Uterus (tissue), 2 donors: ENCODE data around the gene TLN1.

Experiments used
- POLR2A ChIP-seq, 2 donors: fragments of 450-650 bp; IDR thresholded peaks; one replicate each; pipeline ENCODE4 v1.6.1; 2016; ENCODE audit warnings: antibody characterized with exemption in 2 of 2, mild to moderate bottlenecking in 1 of 2, moderate library complexity in 1 of 2
- TF ChIP-seq, protein P1 (sequence below), 4 experiments: fragments of 200-600 bp in 2 of 4; fragments of 450-650 bp in 2 of 4; sonication (generic) in 2 of 4; IDR thresholded peaks; one replicate each; pipeline ENCODE4 v1.5.1; 2016 to 2019; ENCODE audit warnings: antibody characterized with exemption in 4 of 4, mild to moderate bottlenecking in 2 of 4, moderate library complexity in 1 of 4

DNA sequence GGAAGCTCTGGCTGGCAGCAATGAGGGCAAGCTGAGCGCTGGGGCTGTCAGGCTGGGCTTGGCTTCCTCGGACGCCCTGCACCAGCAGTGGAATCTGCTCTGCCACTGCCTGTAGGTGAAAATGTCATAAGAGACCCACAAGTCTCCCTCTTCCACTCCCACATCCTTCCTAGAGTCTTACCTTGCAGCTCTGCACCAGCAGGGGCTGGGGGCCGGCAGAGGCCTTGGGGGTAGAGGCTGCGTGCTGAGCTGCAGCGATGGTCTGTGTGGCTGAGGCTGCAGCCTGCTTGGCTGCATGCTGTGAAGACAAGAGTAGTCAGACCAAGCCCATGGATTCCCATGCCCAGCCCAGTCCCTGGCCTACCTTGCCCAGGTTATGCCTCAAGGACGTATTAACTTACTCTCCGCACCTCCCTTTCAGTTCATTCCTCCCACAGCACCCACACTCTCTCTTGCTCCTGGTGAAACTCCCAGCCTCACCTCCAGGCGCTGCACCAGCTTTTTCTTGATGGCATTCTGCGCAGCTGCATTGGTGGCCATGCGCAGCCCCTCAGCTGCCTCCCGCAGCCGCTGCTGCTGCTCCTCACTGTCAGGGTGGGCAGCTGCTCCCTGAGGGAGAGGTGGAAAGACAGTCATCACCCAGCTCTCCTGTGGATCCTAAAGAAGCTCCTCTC lies 17.3 kb downstream of the TLN1 start:
- TF ChIP-seq, protein P1, sequence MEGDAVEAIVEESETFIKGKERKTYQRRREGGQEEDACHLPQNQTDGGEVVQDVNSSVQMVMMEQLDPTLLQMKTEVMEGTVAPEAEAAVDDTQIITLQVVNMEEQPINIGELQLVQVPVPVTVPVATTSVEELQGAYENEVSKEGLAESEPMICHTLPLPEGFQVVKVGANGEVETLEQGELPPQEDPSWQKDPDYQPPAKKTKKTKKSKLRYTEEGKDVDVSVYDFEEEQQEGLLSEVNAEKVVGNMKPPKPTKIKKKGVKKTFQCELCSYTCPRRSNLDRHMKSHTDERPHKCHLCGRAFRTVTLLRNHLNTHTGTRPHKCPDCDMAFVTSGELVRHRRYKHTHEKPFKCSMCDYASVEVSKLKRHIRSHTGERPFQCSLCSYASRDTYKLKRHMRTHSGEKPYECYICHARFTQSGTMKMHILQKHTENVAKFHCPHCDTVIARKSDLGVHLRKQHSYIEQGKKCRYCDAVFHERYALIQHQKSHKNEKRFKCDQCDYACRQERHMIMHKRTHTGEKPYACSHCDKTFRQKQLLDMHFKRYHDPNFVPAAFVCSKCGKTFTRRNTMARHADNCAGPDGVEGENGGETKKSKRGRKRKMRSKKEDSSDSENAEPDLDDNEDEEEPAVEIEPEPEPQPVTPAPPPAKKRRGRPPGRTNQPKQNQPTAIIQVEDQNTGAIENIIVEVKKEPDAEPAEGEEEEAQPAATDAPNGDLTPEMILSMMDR (IDR thresholded peaks at IDR 0.05), result no peak
- no peak for TF ChIP-seq POLR2A (IDR thresholded peaks at IDR 0.05)
